Activated CD8-positive, alpha-beta memory T cell treated with anti-CD3 and anti-CD28 coated beads for 1 hour (primary cell): ENCODE measurements around the gene P2RY2.
"Not testable (repeated sequence)": the region's sequence is repeated elsewhere in the genome, so short reads cannot be mapped to it uniquely, and the experiment has no call there.

Experiments
- DNase-seq, 2 donors: peaks; one replicate each; pipeline ENCODE4 v3.0.0-alpha.2; 2020; ENCODE audit warnings: low read depth in 1 of 2; ENCODE audit errors: extremely low read depth in 1 of 2

Gene P2RY2

GRCh38 chr11:73187854-73188253 is 30.2 kb upstream of the P2RY2 start:
- DNase-seq, result no peak

- no peak for DNase-seq
Measured at GRCh38 chr11:73188301-73188700, 29.8 kb upstream of the P2RY2 start.

- no peak for DNase-seq
Measured at GRCh38 chr11:73189315-73189714, 28.8 kb upstream of the P2RY2 start.

GRCh38 chr11:73189723-73190556 is 28.1 kb upstream of the P2RY2 start:
- DNase-seq, result no peak

- no peak for DNase-seq
Measured at GRCh38 chr11:73190557-73190885, 27.6 kb upstream of the P2RY2 start.

GRCh38 chr11:73191151-73191550 is 26.9 kb upstream of the P2RY2 start:
- DNase-seq, result no peak

GRCh38 chr11:73192272-73192671 is 25.8 kb upstream of the P2RY2 start:
- no peak for DNase-seq

GRCh38 chr11:73193251-73194033 is 24.6 kb upstream of the P2RY2 start:
- no peak for DNase-seq

- DNase-seq, result no peak
Measured at GRCh38 chr11:73194034-73194507, 24.0 kb upstream of the P2RY2 start.

GRCh38 chr11:73194593-73194992 is 23.5 kb upstream of the P2RY2 start:
- DNase-seq, result no peak

- DNase-seq, result no peak
Measured at GRCh38 chr11:73195191-73196007, 22.7 kb upstream of the P2RY2 start.

GRCh38 chr11:73196576-73196975 is 21.5 kb upstream of the P2RY2 start:
- DNase-seq, result no peak

- no peak for DNase-seq
Measured at GRCh38 chr11:73197348-73197747, 20.7 kb upstream of the P2RY2 start.

GRCh38 chr11:73197787-73198186 is 20.3 kb upstream of the P2RY2 start:
- not testable (repeated sequence) for DNase-seq

- no peak for DNase-seq
Measured at GRCh38 chr11:73198677-73199076, 19.4 kb upstream of the P2RY2 start.

GRCh38 chr11:73199446-73199845 is 18.6 kb upstream of the P2RY2 start:
- DNase-seq, result no peak

GRCh38 chr11:73200256-73200655 is 17.8 kb upstream of the P2RY2 start:
- no peak for DNase-seq

GRCh38 chr11:73201249-73201648 is 16.8 kb upstream of the P2RY2 start:
- no peak for DNase-seq

GRCh38 chr11:73201888-73202780 is 15.9 kb upstream of the P2RY2 start:
- DNase-seq, result no peak

GRCh38 chr11:73203322-73203721 is 14.8 kb upstream of the P2RY2 start:
- no peak for DNase-seq
